Hippocampal formation (tissue), 2 donors: ENCODE data around the gene TCF12.
"Not testable (repeated sequence)": the region's sequence is repeated elsewhere in the genome, so short reads cannot be mapped to it uniquely, and the experiment has no call there.

Source experiments
- DNase-seq, 2 donors: peaks; one replicate each; lab custom pipeline; 2025; lab: John Stamatoyannopoulos, UW

Gene TCF12

GRCh38 chr15:57134851-57135250, 216.4 kb downstream of the TCF12 start:
- no peak for DNase-seq

- DNase-seq, result no peak
Observed at GRCh38 chr15:57135800-57136199, 217.4 kb downstream of the TCF12 start.

- peak in 1 of 2 donors; percentile 42 for DNase-seq
Observed at GRCh38 chr15:57138349-57138788, 219.9 kb downstream of the TCF12 start.

- no peak for DNase-seq
Observed at GRCh38 chr15:57143511-57144078, 225.2 kb downstream of the TCF12 start.

- no peak for DNase-seq
Observed at GRCh38 chr15:57144448-57144847, 226.0 kb downstream of the TCF12 start.

- DNase-seq, result peak in 1 of 2 donors; percentile 77
Observed at GRCh38 chr15:57146506-57147201, 228.2 kb downstream of the TCF12 start.

GRCh38 chr15:57147621-57148020, 229.2 kb downstream of the TCF12 start:
- DNase-seq, result no peak

- no peak for DNase-seq
Observed at GRCh38 chr15:57148262-57148661, 229.8 kb downstream of the TCF12 start.

- no peak for DNase-seq
Observed at GRCh38 chr15:57149196-57149595, 230.8 kb downstream of the TCF12 start.

GRCh38 chr15:57150066-57150865, 231.8 kb downstream of the TCF12 start:
- DNase-seq, result no peak

GRCh38 chr15:57150866-57151203, 232.4 kb downstream of the TCF12 start:
- not testable (repeated sequence) for DNase-seq

- DNase-seq, result no peak
Observed at GRCh38 chr15:57152133-57152532, 233.7 kb downstream of the TCF12 start.

GRCh38 chr15:57152666-57153539, 234.5 kb downstream of the TCF12 start:
- no peak for DNase-seq

GRCh38 chr15:57156210-57156884, 237.9 kb downstream of the TCF12 start:
- DNase-seq, result peak in 1 of 2 donors; percentile 25

- DNase-seq, result peak; percentile 52 to 75
Observed at GRCh38 chr15:57158589-57158988, 240.1 kb downstream of the TCF12 start.

- no peak for DNase-seq
Observed at GRCh38 chr15:57158997-57159668, 240.7 kb downstream of the TCF12 start.

- no peak for DNase-seq
Observed at GRCh38 chr15:57159767-57160166, 241.3 kb downstream of the TCF12 start.

- no peak for DNase-seq
Observed at GRCh38 chr15:57160823-57161560, 242.5 kb downstream of the TCF12 start.

GRCh38 chr15:57164251-57164650, 245.8 kb downstream of the TCF12 start:
- DNase-seq, result not testable (repeated sequence)

- DNase-seq, result no peak
Observed at GRCh38 chr15:57165992-57166391, 247.5 kb downstream of the TCF12 start.
